Erythroblast (primary cell): ENCODE data around the gene GABRB1.

Experiments
- DNase-seq, 2 experiments: peaks; one replicate each; lab custom pipeline; 2025; lab: John Stamatoyannopoulos, UW
- GATA1 ChIP-seq: IDR thresholded peaks from 2 replicates; pipeline ENCODE4 v1.6.1; 2011; ENCODE audit warnings: low read depth, mild to moderate bottlenecking, control low read depth, low read length, moderate library complexity
- POLR2A ChIP-seq: IDR thresholded peaks from 2 replicates; pipeline ENCODE4 v1.6.1; 2011; ENCODE audit warnings: mild to moderate bottlenecking, low read length

Gene GABRB1

DNA sequence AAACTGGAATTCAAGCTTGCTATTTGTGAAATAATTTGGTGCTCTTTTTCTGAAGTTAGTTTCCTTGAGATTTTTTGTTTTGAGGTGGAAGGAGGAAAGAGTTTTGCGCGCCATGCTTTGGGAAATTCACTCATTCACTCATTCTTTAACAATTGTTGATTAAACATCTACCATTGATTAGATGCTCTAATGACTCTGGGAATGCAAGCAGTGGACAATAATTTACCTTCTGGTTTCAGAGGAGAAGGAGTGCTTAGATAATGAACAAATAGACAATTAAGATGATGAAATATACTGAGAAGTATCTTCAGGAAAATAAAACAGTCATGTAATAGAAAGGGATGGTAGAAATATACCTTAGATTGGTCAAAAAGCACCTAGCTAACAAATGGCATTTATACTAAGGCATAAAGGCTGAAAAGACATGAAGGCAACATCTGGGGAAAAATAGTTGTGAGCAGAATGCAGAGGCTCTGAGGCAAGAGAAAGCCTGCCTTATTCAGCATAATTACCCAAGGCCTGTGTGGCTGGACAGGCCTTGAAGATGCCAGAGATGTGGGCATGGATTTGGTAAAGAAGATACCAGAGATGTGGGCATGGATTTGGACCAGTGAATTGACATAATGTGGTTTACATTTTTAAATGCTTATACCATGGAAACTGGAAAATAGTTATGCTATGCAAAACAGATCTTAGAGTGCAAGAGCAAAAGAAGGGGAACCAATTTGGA is 434.9 kb downstream of the GABRB1 start:
- no peak for DNase-seq
- no peak for TF ChIP-seq POLR2A
- no peak for TF ChIP-seq GATA1

DNA sequence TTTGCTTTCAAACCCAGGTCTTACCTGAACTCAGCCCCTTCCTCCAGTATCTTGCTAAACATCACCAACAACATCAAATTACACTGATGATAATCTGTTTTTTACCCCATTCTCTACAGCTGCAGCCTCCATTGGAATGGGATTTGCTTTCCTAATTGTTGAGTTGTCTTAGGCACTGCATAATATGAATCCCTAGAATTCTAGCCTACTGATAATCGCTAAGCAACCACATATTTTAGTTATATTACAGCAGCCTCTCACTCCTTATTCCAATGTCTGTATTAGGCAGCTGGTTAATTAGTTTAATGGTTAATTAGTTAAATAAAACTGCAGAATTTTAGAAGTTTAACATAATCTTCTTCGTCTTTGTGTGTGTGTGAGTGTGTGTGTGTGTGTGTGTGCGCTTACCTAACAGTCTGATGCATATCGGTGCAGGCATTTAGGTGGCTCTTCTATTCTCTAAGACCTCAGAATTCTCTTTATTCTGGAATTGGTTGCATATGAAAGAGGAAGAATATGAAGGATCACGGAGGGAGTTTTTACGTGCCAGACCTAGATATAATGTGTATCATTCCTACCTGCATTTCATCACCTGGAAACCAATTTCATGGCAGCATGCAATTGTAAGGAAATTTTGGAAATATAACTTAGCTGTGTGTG is 437.5 kb downstream of the GABRB1 start:
- no peak for TF ChIP-seq GATA1
- no peak for TF ChIP-seq POLR2A
- no peak for DNase-seq

DNA sequence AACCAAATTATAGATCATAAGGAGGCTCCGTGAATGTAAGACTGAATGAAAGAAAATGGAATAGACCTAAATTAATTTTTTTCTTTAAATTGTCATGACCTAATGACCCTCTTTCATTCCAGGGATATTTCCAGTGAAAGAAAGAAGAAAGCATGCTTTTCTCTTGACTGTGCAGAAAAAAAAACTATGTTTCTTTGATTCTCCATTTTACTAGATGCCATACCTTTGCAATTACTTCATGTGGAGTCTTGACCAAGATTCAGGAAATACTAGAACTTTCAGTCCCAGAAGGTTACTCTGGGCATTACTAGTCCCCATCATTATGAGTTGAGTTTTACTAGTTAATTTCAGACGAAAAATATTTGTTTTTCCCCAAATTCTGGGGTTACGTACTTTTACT is 438.6 kb downstream of the GABRB1 start:
- TF ChIP-seq POLR2A (no peak), GATA1 (no peak)
- no peak for DNase-seq

DNA sequence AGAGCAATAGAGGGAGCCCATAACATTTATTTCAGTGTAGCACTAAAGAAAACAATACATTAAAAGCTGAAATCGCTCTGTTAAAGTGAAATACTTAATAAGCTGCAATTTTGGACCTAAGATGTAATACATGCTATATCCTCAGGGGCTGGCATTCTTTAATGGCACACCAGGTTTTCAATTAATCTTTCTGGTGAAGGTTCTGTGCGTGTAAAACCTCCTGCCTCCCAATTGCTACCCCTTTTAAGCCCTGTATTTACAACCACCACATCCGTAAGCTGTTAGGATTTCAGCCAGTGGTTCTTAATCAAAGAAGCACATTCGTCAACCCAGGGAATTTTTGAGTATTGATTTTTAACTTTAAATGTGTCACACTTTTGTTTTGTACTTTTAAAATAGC is 439.7 kb downstream of the GABRB1 start:
- TF ChIP-seq POLR2A (no peak), GATA1 (no peak)
- DNase-seq = no peak

DNA sequence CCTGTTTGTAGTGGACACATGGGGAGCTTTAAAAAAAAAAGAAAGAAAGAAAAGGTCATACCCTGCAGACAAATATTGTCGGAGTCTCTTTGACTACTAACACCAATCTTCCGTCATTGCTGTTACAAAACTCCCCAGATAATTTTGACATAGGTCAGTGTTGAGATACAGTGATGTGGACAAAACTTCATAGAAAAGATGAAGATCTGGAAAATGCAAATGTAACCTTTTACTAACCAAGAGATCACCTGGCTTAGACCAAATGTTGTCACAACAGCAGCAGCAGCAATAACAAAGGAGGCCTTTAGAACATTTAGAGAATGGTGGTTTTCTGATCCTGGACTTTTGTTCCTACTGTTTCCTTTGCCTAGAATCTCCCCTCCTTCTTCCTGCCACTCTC is 440.2 kb downstream of the GABRB1 start:
- no peak for DNase-seq

DNA sequence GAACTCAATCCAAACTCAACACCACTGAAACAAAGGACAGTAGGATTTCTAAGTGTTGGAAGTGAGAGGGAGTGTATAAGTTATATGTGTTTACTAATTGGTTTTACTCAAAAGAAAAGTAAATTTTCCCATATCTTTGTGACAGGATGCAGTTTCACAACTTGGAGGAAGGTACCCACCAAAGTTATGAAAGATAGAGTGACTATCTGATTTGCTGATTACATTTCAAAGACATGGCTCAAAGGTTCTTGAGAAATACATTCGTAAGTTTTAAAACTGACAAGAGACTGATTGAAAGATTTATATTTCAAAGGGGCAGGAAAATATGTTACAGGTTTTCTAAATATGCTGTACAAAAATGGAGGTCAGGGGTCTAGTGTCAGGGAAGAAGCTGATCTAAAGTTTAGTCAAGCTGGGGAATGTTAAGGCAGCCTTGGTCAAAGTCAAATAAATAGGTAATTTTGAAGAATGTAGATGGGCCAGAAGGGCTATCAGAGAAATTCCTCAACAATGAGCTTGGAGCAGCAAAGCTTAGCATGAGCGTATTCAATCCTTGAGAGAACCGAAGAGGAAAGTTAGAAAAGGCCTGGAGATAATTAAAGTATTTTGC is 441.9 kb downstream of the GABRB1 start:
- no peak for DNase-seq
- TF ChIP-seq POLR2A = no peak
- TF ChIP-seq GATA1 = no peak

More for the DNA sequence above, 440.2 kb downstream of the GABRB1 start:
- no peak for TF ChIP-seq POLR2A
- TF ChIP-seq GATA1 = no peak

DNA sequence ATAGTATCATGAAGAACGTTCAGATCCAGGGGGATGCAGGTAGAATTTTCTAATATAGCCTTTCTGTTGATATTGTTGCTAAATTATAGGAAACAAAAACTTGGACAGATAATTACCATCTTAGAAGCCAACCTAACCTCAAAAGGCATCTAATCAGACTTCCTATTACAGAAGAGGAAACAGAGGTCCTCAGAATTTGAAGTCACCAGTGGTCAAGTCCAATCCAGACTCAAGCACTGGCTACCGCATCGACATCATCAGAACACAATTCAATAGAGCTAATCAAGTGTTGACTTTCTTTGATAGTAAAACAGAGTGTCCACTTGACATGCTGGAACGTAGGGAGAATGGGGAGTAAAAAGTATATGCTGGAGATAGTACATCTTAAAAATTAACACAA is 443.4 kb downstream of the GABRB1 start:
- TF ChIP-seq GATA1 (no peak), POLR2A (no peak)
- no peak for DNase-seq

DNA sequence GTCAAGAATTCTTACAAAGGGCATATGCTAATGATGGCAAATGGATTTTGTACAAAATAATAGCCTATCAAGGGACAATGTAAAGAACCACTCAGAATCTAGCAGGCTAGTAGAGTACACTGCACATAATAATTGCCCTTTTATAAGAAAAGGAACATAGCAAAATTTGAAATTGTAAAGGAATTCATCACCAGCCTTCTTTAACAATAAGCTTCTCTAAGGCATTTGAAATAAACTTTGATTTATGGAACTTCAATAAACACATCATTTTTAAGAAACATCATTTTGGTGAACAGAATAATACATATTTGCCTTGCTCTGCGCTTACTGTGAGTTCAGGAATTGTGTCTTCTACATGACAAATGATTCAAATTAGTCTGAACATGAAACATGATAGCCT is 444.0 kb downstream of the GABRB1 start:
- no peak for DNase-seq
- TF ChIP-seq GATA1 (no peak), POLR2A (no peak)
